Type B pancreatic cell (in vitro differentiated cells): ENCODE results near the gene CRADD. TPM values are rescaled to one million over a fixed set of nuclear protein-coding genes. Genes with fewer than 3 reads are reported as not detected.

Experiments used
- DNase-seq: peaks from one replicate; pipeline ENCODE4 v3.0.0; 2021; ENCODE audit warnings: mixed read lengths; ENCODE audit not compliant: unreplicated experiment; ENCODE audit errors: extremely low spot score
- H3K27ac Mint-ChIP-seq: 2 replicates; pipeline ENCODE4 v1.8.0; 2021; ENCODE audit warnings: mild to moderate bottlenecking, mixed read lengths
- H3K27me3 Mint-ChIP-seq: 2 replicates; pipeline ENCODE4 v1.8.0; 2021; ENCODE audit warnings: mixed read lengths
- H3K36me3 Mint-ChIP-seq: 2 replicates; pipeline ENCODE4 v1.8.0; 2021; ENCODE audit warnings: mixed read lengths
- H3K4me1 Mint-ChIP-seq: one replicate; pipeline ENCODE4 v1.8.0; 2021; ENCODE audit warnings: mixed read lengths; ENCODE audit not compliant: unreplicated experiment
- H3K4me3 Mint-ChIP-seq: 2 replicates; pipeline ENCODE4 v1.8.0; 2021; ENCODE audit warnings: mild to moderate bottlenecking, mixed read lengths
- H3K9me3 Mint-ChIP-seq: 2 replicates; pipeline ENCODE4 v1.8.0; 2021; ENCODE audit warnings: mixed read lengths
- total RNA-seq: library from RNA; stranded (reverse); gene quantifications from 2 replicates; pipeline ENCODE4 v1.2.1, GENCODE V29; 2021; ENCODE audit warnings: low replicate concordance
- TF ChIP-seq, protein P1 (sequence below): fragments of 200-600 bp; sonication (generic); conservative IDR thresholded peaks from 2 replicates; pipeline ENCODE4 v1.5.0; 2021; ENCODE audit warnings: antibody characterized with exemption, mild to moderate bottlenecking

The CRADD gene
- total RNA-seq, 1 donor from 2014 or later: 8.1 TPM

DNA sequence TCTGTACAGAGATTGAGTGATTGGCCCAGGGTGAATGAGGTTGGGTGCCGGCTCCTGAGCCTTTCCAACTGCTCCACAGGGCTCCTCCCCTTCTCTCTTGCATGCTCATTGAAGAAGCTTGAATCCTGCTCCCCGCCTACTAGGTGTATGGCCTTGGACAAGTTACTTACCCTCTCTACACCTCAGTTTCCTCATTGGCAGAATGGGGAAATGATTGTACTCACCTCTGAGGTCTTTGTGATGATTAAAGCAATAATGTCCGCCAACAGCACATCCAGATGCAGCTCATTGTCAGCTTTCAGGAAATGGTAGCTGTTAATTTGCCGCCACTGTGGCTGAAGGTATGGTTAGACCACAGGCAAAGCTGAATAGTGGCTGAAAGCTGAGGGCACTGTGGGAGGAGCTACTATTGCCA, 174.1 kb downstream of the CRADD start:
- peaks cover 18% of the 10 kb centered on the region for H3K4me1 Mint-ChIP-seq
- H3K27me3 Mint-ChIP-seq: no peaks in the 10 kb centered on the region
- DNase-seq: no peak
- no peak overlapping the region for H3K4me3 Mint-ChIP-seq
- H3K36me3 Mint-ChIP-seq: no peaks in the 10 kb centered on the region
- no peak overlapping the region for H3K27ac Mint-ChIP-seq
- TF ChIP-seq, protein P1, sequence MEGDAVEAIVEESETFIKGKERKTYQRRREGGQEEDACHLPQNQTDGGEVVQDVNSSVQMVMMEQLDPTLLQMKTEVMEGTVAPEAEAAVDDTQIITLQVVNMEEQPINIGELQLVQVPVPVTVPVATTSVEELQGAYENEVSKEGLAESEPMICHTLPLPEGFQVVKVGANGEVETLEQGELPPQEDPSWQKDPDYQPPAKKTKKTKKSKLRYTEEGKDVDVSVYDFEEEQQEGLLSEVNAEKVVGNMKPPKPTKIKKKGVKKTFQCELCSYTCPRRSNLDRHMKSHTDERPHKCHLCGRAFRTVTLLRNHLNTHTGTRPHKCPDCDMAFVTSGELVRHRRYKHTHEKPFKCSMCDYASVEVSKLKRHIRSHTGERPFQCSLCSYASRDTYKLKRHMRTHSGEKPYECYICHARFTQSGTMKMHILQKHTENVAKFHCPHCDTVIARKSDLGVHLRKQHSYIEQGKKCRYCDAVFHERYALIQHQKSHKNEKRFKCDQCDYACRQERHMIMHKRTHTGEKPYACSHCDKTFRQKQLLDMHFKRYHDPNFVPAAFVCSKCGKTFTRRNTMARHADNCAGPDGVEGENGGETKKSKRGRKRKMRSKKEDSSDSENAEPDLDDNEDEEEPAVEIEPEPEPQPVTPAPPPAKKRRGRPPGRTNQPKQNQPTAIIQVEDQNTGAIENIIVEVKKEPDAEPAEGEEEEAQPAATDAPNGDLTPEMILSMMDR: no peak
- peaks cover 7% of the 10 kb centered on the region for H3K9me3 Mint-ChIP-seq

DNA sequence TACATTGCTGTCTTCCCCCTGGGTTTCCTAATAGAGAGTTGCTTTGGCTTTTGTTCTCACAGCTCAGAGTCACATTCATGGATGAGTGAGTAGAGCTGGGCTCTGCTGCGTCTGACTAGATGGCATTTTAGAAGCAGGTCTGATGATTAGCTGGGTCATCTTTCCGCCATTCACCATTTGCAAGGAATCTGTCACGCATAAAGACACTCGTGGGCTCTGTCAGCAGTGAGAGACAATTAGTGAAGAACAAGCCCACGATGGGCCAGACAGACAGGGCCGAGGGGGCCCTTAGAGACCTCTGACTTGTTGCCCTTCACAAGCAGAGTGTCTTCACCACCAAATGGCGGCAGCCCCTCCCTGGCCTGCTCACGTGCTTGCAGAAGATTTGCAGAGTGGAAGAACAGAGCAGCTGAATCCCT, 175.0 kb downstream of the CRADD start:
- Mint-ChIP-seq H3K27ac (no peak overlapping the region), H3K36me3 (no peaks in the 10 kb centered on the region), H3K4me1 (peaks cover 22% of the 10 kb centered on the region), H3K4me3 (no peak overlapping the region), H3K9me3 (peaks cover 7% of the 10 kb centered on the region), H3K27me3 (no peaks in the 10 kb centered on the region)
- DNase-seq: no peak
- TF ChIP-seq, protein P1: no peak

DNA sequence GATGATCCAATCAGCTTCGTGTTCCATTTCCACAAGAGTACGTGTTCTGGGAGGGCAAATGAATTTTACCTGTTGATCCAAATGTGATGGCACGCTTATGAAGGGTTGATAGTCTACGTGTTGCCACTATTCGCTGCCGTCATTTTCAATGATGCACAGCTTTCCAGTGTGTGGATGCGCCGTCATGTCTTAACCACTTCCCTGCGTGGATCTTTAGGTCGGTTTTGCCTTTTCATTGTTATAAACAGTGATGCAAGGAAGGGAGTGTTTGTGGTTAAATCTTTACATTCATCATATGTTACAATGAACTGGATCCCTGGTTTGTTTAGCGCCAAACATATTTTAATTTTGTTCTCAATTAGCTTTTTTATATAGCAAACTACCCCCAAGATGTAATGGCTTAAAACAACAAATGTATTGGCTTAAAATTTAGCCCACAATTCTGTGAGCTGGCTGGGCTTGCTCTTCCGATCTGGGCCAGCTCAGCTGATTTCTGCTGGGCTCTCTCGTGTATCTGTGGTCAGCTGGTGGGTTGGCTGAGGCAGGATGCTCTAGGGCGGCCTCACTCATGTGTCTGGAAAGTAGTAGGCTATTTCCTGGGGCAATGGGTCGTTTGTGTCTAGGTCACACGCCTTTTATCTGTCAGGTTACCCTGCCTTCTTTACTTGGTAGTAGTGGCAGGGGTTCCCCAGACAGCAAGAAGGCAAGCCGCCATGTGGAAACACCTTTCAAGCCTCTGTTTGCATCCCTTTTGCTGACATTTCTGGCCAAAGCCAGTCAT, 176.7 kb downstream of the CRADD start:
- H3K4me1 Mint-ChIP-seq: peaks cover 28% of the 10 kb centered on the region
- H3K27ac Mint-ChIP-seq: no peak overlapping the region

DNA sequence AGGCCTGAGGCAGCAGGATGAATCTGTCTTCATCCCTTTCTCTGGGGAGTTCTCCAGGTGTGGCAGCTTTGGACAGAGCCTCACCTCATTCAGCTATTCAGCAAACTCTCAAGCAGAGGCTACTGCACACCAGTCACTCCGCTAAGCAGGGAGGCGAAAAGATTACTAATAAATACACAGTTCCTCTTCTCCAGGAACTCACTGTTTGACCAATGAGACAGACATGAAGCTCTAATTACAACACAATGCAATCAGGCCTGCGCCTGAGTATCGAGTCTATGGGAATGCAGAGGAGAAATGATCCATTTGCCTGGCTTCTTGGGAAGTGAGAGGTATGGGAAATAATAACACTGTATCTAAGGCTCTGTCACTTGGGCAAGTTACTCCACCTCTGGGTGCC, 178.1 kb downstream of the CRADD start:
- no peak for DNase-seq
- Mint-ChIP-seq H3K4me1 (peaks cover 26% of the 10 kb centered on the region), H3K4me3 (no peak overlapping the region), H3K27me3 (no peaks in the 10 kb centered on the region), H3K9me3 (no peaks in the 10 kb centered on the region), H3K27ac (no peak overlapping the region), H3K36me3 (no peaks in the 10 kb centered on the region)
- TF ChIP-seq, protein P1: no peak

More for the DNA sequence above, 176.7 kb downstream of the CRADD start:
- Mint-ChIP-seq H3K4me3 (no peak overlapping the region), H3K9me3 (peaks cover 1% of the 10 kb centered on the region), H3K27me3 (no peaks in the 10 kb centered on the region), H3K36me3 (no peaks in the 10 kb centered on the region)
- no peak for DNase-seq
- TF ChIP-seq, protein P1: no peak

DNA sequence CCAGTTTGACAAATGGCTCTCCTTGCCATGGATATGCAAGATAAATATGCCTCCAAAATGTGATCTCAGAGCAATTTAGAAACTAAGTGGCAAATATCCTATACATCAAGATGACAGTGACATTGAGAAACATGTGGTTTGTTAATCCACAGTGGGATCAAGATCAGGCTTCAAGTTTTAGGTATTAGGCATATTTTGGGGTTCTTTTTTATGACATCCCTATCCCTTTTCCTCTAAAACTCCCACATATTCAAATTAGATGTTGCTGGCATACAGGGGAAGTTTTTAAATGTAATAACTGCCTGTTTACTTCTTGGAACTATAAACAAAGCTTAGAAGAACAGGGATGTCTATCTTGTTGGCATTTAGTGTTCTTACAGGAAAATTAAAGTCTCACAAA, 179.4 kb downstream of the CRADD start:
- DNase-seq: no peak
- TF ChIP-seq, protein P1: no peak
- Mint-ChIP-seq H3K4me3 (no peak overlapping the region), H3K9me3 (no peaks in the 10 kb centered on the region), H3K4me1 (peaks cover 26% of the 10 kb centered on the region), H3K27me3 (no peaks in the 10 kb centered on the region), H3K36me3 (no peaks in the 10 kb centered on the region), H3K27ac (no peak overlapping the region)
